HG02884 (cell line): ENCODE results near the gene TM2D1.
"Not testable (repeated sequence)": the region's sequence is repeated elsewhere in the genome, so short reads cannot be mapped to it uniquely, and the experiment has no call there.

Experiments used
- ATAC-seq: cut with Tn5 transposase; IDR thresholded peaks from one replicate; pipeline ENCODE4 v1.9.1; 2021; ENCODE audit warnings: mild to moderate bottlenecking, moderate library complexity; ENCODE audit not compliant: unreplicated experiment

The TM2D1 gene

DNA sequence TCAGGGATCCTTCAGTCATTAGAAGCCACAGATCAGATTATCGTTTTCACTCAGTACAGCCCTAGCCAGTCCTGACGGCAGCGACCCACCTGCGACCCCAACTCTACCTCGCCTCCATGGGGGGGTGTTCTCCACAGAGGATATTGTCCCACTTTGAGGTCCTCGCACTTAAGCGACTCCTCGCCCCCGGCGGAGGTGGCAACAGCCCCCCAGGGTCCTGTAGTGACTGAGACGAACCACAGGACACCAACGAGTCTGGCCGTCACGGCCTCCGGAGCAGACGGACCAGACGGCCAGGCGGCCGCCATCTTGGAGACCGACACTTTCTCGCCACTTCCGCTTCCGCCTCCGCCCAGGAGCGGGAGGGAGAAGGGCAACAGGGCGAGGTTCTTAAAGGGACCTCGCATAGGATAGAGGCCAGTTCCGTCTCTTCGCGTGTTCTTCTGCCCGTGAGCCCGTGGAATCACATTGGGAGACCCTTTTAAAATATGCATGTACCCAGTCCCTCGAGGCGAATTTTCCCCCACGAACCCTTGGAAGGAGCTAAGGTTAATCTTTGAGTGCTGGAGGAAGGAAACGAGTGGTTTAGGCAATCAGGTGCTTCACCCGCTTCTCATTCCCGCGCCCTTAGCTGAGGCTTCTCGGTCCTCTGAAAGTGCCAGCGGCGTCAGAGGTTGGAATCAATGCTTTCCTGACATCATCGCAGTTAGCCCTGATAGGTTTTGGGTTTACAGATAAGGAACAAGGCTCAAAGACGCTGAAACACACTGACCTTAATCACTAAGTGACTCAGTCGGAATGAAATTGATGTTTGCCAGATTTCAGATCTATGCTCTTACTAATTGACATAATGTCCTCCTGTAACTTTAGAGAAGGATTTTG lies at the start of gene TM2D1:
TM2D1 (minus strand) TSS at position 329 of the 882 bp plus-strand sequence; CDS start at position 308, 21 bp downstream.
- peak; percentile 99 for ATAC-seq

DNA sequence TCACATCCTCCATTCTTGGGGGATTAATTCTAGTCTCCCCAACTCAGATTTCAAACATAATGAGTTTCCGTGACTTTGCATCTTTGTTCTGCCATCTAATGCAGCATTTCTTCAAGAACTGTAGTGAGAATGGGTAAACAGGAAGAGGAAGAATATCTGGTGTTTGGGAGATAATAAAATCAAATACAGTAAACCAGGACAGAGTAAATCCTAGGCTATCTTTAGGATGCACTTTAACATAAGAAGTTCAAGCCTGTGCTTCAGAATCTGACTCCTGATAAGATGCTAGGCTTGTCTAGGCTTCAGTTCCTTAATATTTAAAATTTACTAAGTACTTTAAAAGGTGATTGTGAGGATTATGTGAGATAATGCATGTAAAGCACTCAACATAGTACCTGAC lies 45.2 kb upstream of the TM2D1 start:
- no peak for ATAC-seq

DNA sequence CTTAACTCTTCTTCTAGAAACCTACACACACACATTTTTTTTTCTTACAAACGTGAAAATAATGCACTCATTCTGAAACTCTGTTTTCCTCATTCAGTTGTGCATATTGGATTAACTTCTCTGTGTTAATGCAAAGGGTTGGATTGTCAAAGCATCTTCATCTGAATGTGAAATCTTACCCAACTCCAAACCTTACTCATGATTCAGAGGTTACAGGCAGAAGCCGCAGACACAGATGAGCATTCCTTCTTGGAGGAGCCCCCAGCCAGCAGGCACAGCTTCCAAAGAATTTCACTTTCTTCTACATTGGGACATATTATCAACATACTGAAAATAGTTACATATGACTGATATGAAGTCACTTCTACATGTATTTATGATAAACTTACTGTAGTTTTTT lies 33.0 kb upstream of the TM2D1 start:
- ATAC-seq, result no peak

DNA sequence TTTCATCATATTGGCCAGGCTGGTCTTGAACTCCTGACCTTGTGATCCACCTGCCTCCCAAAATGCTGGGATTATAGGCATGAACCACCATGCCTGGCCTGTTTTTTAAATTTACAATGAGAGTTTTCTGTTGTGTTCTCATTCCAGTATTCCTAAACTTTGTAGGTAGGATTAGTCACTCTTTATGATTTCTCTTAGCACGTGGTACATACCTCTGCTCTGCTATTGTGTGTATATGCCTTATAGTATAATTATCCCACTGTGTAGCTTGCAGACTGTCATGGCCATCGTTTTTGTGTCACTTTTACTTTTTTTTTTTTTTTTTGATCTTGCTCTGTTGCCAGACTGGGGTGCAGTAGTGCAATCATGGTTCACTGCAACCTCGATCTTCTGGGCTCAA lies 31.8 kb upstream of the TM2D1 start:
- no peak for ATAC-seq

DNA sequence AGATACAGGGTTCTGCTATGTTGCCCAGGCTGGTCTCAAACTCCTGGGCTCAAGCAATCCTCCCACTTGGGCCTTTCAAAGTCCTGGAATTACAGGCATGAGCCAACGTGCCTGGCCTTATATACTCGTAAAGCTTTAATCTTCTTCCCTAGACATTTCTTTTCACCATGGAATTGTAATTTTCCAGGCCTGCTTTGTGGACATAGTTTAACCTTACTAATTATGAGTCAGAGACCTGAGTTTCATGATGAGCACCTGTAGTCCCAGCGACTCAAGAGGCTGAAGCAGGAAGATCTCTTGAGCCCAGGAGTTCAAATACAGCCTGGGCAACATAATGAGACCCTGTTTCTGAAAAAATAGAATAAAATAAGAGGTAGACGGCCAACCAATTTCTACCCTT lies 29.6 kb upstream of the TM2D1 start:
- no peak for ATAC-seq

- no peak for ATAC-seq
These were observed 29.1 kb upstream of the TM2D1 start for GRCh38 chr1:61753998-61754508.

DNA sequence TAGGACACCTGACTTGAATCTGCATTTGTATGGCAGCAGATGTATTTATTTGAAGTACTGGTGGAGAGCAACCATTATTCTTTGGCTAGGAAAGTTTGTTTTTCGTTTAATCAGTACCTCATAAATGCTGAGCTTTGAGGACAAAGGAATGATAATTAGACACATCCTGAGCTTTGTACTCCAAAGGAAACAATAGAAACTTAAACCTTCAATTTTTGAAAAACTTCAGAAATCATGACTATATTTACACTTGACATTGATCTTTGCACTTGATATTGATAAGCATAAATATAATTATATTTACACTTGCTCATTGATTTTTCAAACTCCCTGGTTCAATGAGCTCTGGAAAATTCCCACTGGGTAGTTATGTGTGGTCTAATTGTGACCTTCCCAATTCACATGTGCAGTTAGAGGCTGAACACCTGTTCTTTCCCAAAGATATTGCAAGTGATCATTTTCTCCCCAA lies 28.0 kb upstream of the TM2D1 start:
- no peak for ATAC-seq

DNA sequence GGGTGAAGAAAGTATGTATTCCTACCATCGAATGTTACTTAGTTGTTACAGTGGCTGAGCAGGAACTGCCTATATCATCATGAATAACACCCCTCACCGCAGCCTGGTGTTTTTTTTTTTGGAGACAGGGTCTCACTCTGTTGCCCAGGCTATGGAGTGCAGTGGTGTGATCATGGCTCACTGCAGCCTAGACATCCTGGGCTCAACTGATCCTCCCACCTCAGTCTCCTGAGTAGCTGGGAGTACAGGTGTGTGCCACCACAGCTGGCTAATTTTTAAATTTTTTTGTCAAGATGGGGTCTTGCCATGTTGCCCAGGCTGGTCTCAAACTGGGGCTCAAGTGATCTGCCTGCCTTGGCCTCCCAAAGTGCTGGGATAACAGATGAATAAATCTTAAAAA lies 24.6 kb upstream of the TM2D1 start:
- ATAC-seq, result no peak

DNA sequence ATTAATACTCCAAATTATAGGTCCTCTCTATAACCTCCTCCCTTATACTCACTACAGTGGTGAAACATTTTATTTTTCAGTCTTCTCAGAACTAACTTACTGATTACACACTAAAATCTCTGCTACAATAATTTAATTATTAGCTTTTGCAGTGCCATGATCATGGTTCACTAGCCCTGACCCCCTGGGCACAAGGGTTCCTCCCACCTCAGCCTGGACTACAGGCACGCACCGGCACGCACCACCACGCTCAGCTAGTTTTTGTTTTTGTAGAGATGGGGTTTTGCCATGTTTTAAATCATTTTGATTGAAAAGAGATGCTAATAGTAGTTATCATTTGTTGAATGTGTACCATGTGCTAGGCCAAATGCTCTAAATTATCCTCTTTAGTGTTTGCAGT lies 23.6 kb upstream of the TM2D1 start:
- no peak for ATAC-seq

DNA sequence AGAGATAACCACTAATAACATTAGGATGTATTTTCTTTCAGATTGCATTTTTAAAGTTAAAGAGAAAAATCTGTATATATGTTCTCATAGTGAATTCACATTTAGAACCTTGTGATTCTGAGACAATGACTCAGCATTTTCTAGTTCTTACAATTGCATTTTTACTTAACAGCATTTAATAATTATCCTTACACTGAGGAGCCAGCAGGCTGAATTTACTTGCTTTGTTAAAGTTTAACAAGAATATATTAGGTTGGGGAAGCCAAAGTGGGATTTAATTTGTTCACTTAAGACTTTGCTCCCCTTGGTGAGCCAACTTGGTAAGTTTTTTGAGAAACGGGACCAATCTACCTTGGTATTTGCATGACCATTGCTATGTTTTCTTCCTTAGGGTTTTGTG lies 21.9 kb upstream of the TM2D1 start:
- ATAC-seq, result no peak

DNA sequence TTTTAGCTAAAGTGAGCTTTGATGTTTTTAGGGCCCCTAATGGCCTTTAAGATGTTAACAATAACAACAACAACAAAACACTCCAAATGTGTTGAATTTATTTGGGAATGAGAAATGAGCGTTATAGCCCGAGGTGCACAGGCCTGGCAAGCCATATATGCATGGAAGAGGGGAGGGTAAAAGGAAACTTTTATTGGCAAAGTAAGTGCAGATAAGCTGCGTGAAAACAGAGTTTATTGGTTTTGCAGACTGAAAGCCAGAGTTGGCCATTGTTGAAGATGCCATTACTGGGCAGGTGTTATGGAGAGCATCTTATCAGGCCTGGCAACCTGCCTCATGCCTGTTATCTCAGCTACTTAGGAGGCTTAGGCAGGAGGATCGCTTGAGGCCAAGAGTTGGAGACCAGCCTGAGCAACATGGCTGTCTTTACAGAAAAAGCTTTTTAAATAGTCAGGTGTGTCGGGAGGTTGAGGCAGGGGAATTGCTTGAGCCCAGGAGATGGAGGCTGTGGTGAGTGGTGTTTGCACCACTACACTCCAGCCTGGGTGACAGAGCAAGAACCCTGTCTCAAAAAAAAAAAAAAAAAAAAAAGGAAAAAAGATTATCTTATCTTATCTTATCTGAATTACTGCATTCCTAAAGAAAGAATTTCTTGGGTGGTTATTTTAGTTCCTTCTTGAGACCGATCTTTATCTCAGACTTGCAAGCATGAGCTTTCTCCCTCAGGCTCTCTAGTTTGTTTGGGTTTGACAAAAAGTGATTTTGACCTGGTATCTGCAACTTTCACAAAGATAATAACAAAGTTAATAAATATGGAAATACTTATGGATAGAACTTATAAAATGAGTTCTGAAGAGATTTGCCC lies 19.0 kb upstream of the TM2D1 start:
- ATAC-seq, result no peak

GRCh38 chr1:61743431-61743705 lies 18.4 kb upstream of the TM2D1 start:
- no peak for ATAC-seq

DNA sequence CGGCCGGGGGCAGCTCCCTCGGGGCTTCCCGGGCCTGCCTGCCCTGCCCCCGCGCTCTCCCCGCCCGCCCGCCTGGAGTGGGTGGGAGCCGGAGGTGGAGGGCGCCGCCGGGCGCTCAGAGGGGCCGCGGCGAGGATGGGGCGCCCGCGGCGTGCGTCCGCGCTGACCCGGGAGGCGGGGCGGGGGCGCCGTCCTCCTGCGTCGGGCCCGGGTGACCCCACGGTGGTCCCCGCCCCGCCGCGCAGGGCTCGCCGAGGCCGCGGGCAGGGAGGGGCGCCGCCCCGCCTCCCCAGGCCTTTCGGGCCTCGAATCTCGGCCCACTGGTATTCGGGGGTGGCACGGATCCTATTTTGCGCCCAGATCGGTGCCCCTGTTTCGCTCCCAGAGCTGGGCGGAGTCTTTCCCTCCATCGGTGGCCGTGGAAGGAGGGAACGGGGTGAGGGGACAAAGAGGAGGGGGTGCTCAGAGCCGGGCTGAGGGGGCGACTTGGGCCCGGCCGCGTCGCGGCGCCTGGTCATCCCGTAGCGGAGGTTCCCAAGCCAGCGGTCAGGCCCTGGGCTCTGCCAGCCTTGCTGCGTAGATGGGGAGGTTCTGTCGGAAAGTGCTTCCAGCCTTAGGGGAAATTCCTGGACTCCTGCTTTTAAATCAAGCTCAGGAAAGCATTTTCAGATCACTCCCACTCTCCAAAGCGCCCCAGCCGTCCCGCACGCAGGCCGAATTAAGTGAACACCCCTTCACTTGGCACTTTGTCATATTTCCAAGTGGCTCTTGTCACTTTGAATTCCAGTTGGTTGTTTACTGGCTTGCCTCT lies 17.9 kb upstream of the TM2D1 start:
- peak; percentile 52 for ATAC-seq

DNA sequence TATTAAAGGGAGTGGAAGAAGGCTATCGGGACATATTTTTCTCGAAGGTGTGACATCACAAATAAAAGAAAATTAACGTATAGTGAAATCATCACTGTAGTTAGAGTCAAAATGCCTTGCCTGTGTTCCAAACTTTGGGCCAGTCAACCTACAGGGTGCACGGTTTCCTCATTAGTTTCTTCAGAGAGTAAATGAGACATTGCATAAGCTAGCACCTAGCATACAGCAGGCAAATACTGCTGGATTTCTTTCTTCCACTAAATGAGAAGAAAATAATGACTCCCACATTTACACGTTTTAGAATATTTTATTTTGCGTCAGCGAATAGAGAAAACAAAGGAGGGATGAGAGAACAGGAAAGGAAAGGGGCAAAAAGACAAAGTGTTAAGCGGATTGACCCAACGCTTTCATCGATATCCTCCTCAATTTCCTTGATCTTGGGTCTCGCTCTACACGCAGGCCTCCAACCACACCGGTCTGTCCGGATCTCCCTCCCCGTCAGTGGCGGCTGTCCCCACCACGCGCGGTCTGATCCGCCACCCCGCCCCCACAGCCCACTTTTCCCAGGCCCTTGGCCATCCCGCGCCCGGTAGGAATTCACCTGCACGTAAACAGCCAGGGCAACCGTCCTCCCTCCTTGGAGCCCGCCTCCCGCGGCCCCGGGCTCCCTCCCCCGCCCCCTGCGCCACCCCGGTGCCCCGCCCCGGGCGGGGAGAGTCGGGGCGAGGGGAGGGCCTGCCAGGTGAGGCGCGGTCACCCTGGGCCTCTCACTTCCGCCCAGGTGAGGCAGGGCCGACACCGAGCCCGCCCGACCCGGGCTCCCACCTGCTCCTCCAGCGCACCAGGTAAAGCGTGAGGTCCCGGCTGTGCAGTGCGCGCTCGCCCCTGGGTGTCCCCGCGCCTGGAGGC lies 17.0 kb upstream of the TM2D1 start, which contains the start of gene PATJ:
PATJ (plus strand) TSS at position 770 of the 909 bp plus-strand sequence. CDS start 20,413 bp downstream, outside the sequence.
- peak; percentile 72 for ATAC-seq

- no peak for ATAC-seq
These were observed 16.1 kb upstream of the TM2D1 start for GRCh38 chr1:61740751-61741700.

- ATAC-seq, result no peak
These were observed 7.8 kb upstream of the TM2D1 start for GRCh38 chr1:61732726-61733125.

DNA sequence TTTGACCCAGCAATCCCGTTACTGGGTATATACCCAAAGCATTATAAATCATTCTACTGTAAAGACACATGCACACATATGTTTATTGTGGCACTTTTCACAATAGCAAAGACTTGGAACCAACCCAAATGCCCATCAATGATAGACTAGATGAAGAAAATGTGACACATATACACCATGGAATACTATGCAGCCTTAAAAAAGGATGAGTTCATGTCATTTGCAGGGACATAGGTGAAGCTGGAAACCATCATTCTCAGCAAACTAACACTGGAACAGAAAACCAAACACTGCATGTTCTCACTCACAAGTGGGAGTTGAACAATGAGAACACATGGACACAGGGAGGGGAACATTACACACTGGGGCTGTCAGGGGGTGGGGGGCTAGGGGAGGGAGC lies 5.7 kb upstream of the TM2D1 start:
- not testable (repeated sequence) for ATAC-seq

GRCh38 chr1:61727544-61727943 lies 2.6 kb upstream of the TM2D1 start:
- no peak for ATAC-seq

DNA sequence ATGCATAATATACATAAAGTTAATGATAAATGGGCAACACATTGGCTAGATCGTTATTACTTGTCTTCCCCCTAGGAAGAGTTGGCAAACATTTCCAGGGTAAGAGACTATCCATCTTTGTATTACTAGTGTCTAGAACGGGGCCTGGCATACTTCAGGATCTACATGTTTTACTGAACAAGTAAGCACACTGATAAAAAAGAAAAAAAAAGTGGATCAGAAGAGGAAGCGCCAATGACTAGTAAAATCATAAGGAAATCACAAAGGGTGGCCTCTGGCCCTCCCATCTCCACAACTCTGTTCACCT lies 482 bp downstream of the TM2D1 start:
- ATAC-seq, result no peak
